ENCODE results near the gene SYT12.

SYT12 gene

GRCh38 chr11:67076202-67076601 is 53.3 kb downstream of the SYT12 start:
- H3K27ac ChIP-seq (ENCODE audit: low read depth, low read length), result no peak overlapping the region
- H2AFZ ChIP-seq (ENCODE audit: low read length, unreplicated experiment), result no peak overlapping the region
- H3K4me3 ChIP-seq (ENCODE audit: low read depth, low read length), result no peak overlapping the region
- H3K4me1 ChIP-seq (ENCODE audit: control insufficient read depth, insufficient read depth, low read length, unreplicated experiment), result peaks cover 13% of the 10 kb centered on the region
- no peaks in the 10 kb centered on the region for H3K79me2 ChIP-seq (ENCODE audit: control insufficient read depth, insufficient read depth, low read length, unreplicated experiment)
- no peaks in the 10 kb centered on the region for H3K27me3 ChIP-seq (ENCODE audit: insufficient read depth, low read length)
- no peaks in the 10 kb centered on the region for H3K36me3 ChIP-seq (ENCODE audit: insufficient read depth, low read length)

- Histone ChIP-seq H3K36me3 (ENCODE audit: insufficient read depth, low read length) (no peaks in the 10 kb centered on the region), H2AFZ (ENCODE audit: low read length, unreplicated experiment) (no peak overlapping the region), H3K27me3 (ENCODE audit: insufficient read depth, low read length) (no peaks in the 10 kb centered on the region), H3K27ac (ENCODE audit: low read depth, low read length) (no peak overlapping the region), H3K79me2 (ENCODE audit: control insufficient read depth, insufficient read depth, low read length, unreplicated experiment) (no peaks in the 10 kb centered on the region), H3K4me3 (ENCODE audit: low read depth, low read length) (no peak overlapping the region), H3K4me1 (ENCODE audit: control insufficient read depth, insufficient read depth, low read length, unreplicated experiment) (peaks cover 13% of the 10 kb centered on the region)
Observed at GRCh38 chr11:67079065-67079705, 56.3 kb downstream of the SYT12 start.

GRCh38 chr11:67082071-67082791 is 59.3 kb downstream of the SYT12 start:
- H3K4me3 ChIP-seq (ENCODE audit: low read depth, low read length), result no peak overlapping the region
- H3K79me2 ChIP-seq (ENCODE audit: control insufficient read depth, insufficient read depth, low read length, unreplicated experiment), result no peaks in the 10 kb centered on the region
- no peak overlapping the region for H3K27ac ChIP-seq (ENCODE audit: low read depth, low read length)
- H3K36me3 ChIP-seq (ENCODE audit: insufficient read depth, low read length), result no peaks in the 10 kb centered on the region
- peaks cover 13% of the 10 kb centered on the region for H3K4me1 ChIP-seq (ENCODE audit: control insufficient read depth, insufficient read depth, low read length, unreplicated experiment)
- no peak overlapping the region for H2AFZ ChIP-seq (ENCODE audit: low read length, unreplicated experiment)
- H3K27me3 ChIP-seq (ENCODE audit: insufficient read depth, low read length), result no peaks in the 10 kb centered on the region

GRCh38 chr11:67083786-67084366 is 60.9 kb downstream of the SYT12 start:
- Histone ChIP-seq H3K36me3 (ENCODE audit: insufficient read depth, low read length) (no peaks in the 10 kb centered on the region), H3K4me1 (ENCODE audit: control insufficient read depth, insufficient read depth, low read length, unreplicated experiment) (peaks cover 3% of the 10 kb centered on the region), H3K27me3 (ENCODE audit: insufficient read depth, low read length) (no peaks in the 10 kb centered on the region), H3K4me3 (ENCODE audit: low read depth, low read length) (no peak overlapping the region), H3K27ac (ENCODE audit: low read depth, low read length) (no peak overlapping the region), H2AFZ (ENCODE audit: low read length, unreplicated experiment) (no peak overlapping the region), H3K79me2 (ENCODE audit: control insufficient read depth, insufficient read depth, low read length, unreplicated experiment) (no peaks in the 10 kb centered on the region)

GRCh38 chr11:67085617-67086016 is 62.7 kb downstream of the SYT12 start:
- no peaks in the 10 kb centered on the region for H3K36me3 ChIP-seq (ENCODE audit: insufficient read depth, low read length)
- no peaks in the 10 kb centered on the region for H3K27me3 ChIP-seq (ENCODE audit: insufficient read depth, low read length)
- H3K4me1 ChIP-seq (ENCODE audit: control insufficient read depth, insufficient read depth, low read length, unreplicated experiment), result no peaks in the 10 kb centered on the region
- H3K79me2 ChIP-seq (ENCODE audit: control insufficient read depth, insufficient read depth, low read length, unreplicated experiment), result no peaks in the 10 kb centered on the region
- H3K4me3 ChIP-seq (ENCODE audit: low read depth, low read length), result no peak overlapping the region
- H2AFZ ChIP-seq (ENCODE audit: low read length, unreplicated experiment), result no peak overlapping the region
- H3K27ac ChIP-seq (ENCODE audit: low read depth, low read length), result no peak overlapping the region

- no peaks in the 10 kb centered on the region for H3K36me3 ChIP-seq (ENCODE audit: insufficient read depth, low read length)
- H3K27me3 ChIP-seq (ENCODE audit: insufficient read depth, low read length), result no peaks in the 10 kb centered on the region
- H2AFZ ChIP-seq (ENCODE audit: low read length, unreplicated experiment), result no peak overlapping the region
- no peak overlapping the region for H3K4me3 ChIP-seq (ENCODE audit: low read depth, low read length)
- H3K27ac ChIP-seq (ENCODE audit: low read depth, low read length), result no peak overlapping the region
- no peaks in the 10 kb centered on the region for H3K4me1 ChIP-seq (ENCODE audit: control insufficient read depth, insufficient read depth, low read length, unreplicated experiment)
- H3K79me2 ChIP-seq (ENCODE audit: control insufficient read depth, insufficient read depth, low read length, unreplicated experiment), result no peaks in the 10 kb centered on the region
Observed at GRCh38 chr11:67090717-67091116, 67.8 kb downstream of the SYT12 start.

- Histone ChIP-seq H3K27ac (ENCODE audit: low read depth, low read length) (no peak overlapping the region), H3K27me3 (ENCODE audit: insufficient read depth, low read length) (no peaks in the 10 kb centered on the region), H3K4me1 (ENCODE audit: control insufficient read depth, insufficient read depth, low read length, unreplicated experiment) (no peaks in the 10 kb centered on the region), H2AFZ (ENCODE audit: low read length, unreplicated experiment) (no peak overlapping the region), H3K79me2 (ENCODE audit: control insufficient read depth, insufficient read depth, low read length, unreplicated experiment) (no peaks in the 10 kb centered on the region), H3K4me3 (ENCODE audit: low read depth, low read length) (no peak overlapping the region), H3K36me3 (ENCODE audit: insufficient read depth, low read length) (no peaks in the 10 kb centered on the region)
Observed at GRCh38 chr11:67095214-67095507, 72.2 kb downstream of the SYT12 start.

GRCh38 chr11:67098799-67099429 is 76.0 kb downstream of the SYT12 start:
- Histone ChIP-seq H3K36me3 (ENCODE audit: insufficient read depth, low read length) (no peaks in the 10 kb centered on the region), H3K79me2 (ENCODE audit: control insufficient read depth, insufficient read depth, low read length, unreplicated experiment) (no peaks in the 10 kb centered on the region), H3K4me1 (ENCODE audit: control insufficient read depth, insufficient read depth, low read length, unreplicated experiment) (no peaks in the 10 kb centered on the region), H3K27ac (ENCODE audit: low read depth, low read length) (no peak overlapping the region), H2AFZ (ENCODE audit: low read length, unreplicated experiment) (no peak overlapping the region), H3K4me3 (ENCODE audit: low read depth, low read length) (no peak overlapping the region), H3K27me3 (ENCODE audit: insufficient read depth, low read length) (no peaks in the 10 kb centered on the region)

GRCh38 chr11:67099831-67100324 is 76.9 kb downstream of the SYT12 start:
- H3K36me3 ChIP-seq (ENCODE audit: insufficient read depth, low read length), result no peaks in the 10 kb centered on the region
- no peak overlapping the region for H3K27ac ChIP-seq (ENCODE audit: low read depth, low read length)
- no peak overlapping the region for H3K4me3 ChIP-seq (ENCODE audit: low read depth, low read length)
- H3K79me2 ChIP-seq (ENCODE audit: control insufficient read depth, insufficient read depth, low read length, unreplicated experiment), result no peaks in the 10 kb centered on the region
- no peak overlapping the region for H2AFZ ChIP-seq (ENCODE audit: low read length, unreplicated experiment)
- H3K4me1 ChIP-seq (ENCODE audit: control insufficient read depth, insufficient read depth, low read length, unreplicated experiment), result no peaks in the 10 kb centered on the region
- no peaks in the 10 kb centered on the region for H3K27me3 ChIP-seq (ENCODE audit: insufficient read depth, low read length)

Measured in ACC112 (cell line).